B cell (primary cell): ENCODE measurements around the gene CLK1.

ENCODE experiments used
- EZH2 ChIP-seq: IDR thresholded peaks from 2 replicates; pipeline ENCODE4 v1.6.1; 2012; ENCODE audit warnings: borderline replicate concordance, low read depth, mild to moderate bottlenecking, moderate library complexity, low read length; ENCODE audit not compliant: insufficient read depth, poor library complexity, severe bottlenecking
- TF ChIP-seq, protein P1 (sequence below): fragments of 200-600 bp; IDR thresholded peaks from one replicate; pipeline ENCODE4 v1.8.0; 2022; ENCODE audit warnings: antibody characterized with exemption, mild to moderate bottlenecking

DNA sequence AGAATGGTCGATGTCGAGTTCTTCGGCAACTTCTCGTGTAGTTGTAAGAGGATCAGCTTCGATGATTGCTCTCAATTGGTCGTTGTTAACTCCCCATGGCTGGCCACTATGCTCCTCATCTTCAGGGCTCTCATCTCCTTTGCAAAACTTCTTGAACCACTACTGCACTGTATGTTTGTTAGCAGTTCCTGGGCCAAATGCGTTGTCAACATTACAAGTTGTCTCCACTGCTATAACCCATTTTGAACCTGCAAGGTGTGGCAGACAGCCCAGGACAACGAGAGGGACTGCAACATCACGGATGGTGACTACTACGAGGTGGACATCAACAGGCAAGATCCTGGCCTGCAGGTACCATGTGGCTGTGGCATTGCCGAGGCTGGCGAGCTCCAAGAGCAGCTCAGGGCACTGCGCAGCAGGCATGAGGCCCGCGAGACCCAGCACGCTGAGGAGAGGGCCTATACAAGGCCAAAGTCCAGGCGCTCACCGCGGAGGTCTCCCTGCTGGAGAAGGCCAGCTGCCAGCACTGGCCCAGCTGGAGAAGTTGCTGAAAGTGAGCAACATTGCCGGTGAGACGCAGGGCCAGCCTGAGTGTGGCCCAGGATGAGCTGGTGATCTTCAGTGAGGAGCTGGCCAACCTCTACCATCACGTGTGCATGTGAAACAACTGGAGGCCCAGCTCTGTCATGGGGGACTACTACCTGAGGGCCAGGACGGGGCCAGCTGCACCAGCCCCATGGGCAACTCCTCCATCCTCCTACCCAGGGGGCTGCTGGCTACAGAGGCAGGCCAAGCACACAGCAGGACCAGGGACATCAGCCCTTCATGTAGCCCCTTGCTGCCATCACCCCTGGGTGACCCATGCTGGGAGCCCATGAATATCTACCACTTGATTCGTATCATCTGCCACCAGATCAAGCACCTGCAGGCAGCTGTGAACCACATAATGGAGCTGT lies 20.2 kb downstream of the CLK1 start:
- no peak for TF ChIP-seq EZH2
- TF ChIP-seq, protein P1, sequence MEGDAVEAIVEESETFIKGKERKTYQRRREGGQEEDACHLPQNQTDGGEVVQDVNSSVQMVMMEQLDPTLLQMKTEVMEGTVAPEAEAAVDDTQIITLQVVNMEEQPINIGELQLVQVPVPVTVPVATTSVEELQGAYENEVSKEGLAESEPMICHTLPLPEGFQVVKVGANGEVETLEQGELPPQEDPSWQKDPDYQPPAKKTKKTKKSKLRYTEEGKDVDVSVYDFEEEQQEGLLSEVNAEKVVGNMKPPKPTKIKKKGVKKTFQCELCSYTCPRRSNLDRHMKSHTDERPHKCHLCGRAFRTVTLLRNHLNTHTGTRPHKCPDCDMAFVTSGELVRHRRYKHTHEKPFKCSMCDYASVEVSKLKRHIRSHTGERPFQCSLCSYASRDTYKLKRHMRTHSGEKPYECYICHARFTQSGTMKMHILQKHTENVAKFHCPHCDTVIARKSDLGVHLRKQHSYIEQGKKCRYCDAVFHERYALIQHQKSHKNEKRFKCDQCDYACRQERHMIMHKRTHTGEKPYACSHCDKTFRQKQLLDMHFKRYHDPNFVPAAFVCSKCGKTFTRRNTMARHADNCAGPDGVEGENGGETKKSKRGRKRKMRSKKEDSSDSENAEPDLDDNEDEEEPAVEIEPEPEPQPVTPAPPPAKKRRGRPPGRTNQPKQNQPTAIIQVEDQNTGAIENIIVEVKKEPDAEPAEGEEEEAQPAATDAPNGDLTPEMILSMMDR: no peak
